Thoracic aorta (tissue), 2 donors: ENCODE results near the gene GRHPR. TPM values are rescaled to one million over a fixed set of nuclear protein-coding genes. Genes with fewer than 3 reads are reported as not detected.
A peak's percentile ranks its signal among the peaks of the same experiment; 100 is the strongest.

Source experiments
- ATAC-seq: fragments of 150-250 bp; one replicate; pipeline ENCODE4 v1.8.0; 2017; ENCODE audit warnings: low read depth; ENCODE audit not compliant: insufficient number of reproducible peaks, low FRiP score
- DNase-seq: peaks from one replicate; pipeline ENCODE4 v3.0.0-alpha.2; 2020; ENCODE audit warnings: low spot score
- H3K27ac ChIP-seq, 2 donors: fragments of 200-600 bp; sonication (generic); 1 replicate in 1 of 2; 2 replicates in 1 of 2; pipeline ENCODE4 v1.5.1; 2016; ENCODE audit warnings: mild to moderate bottlenecking in 2 of 2, moderate library complexity in 2 of 2
- H3K27me3 ChIP-seq: fragments of 200-600 bp; sonication (generic); replicated peaks from 2 replicates; pipeline ENCODE4 v1.6.0; 2016; ENCODE audit warnings: mild to moderate bottlenecking; ENCODE audit not compliant: insufficient read depth
- H3K36me3 ChIP-seq: fragments of 200-600 bp; sonication (generic); one replicate; pipeline ENCODE4 v1.5.1; 2016
- H3K4me1 ChIP-seq, 2 donors: fragments of 200-600 bp; sonication (generic); 1 replicate in 1 of 2; 2 replicates in 1 of 2; pipeline versions ENCODE4 v1.5.1 to v1.6.0; 2016; ENCODE audit warnings: low read depth in 2 of 2, mild to moderate bottlenecking in 1 of 2; ENCODE audit not compliant: control insufficient read depth in 1 of 2
- H3K4me3 ChIP-seq: fragments of 200-600 bp; sonication (generic); 2 replicates; pipeline ENCODE4 v1.5.1; 2016; ENCODE audit warnings: mild to moderate bottlenecking
- H3K9me3 ChIP-seq: fragments of 200-600 bp; sonication (generic); 2 replicates; pipeline ENCODE4 v1.5.1; 2016
- CTCF ChIP-seq: fragments of 200-600 bp; sonication (generic); IDR thresholded peaks from one replicate; pipeline ENCODE4 v1.5.1; 2019; ENCODE audit warnings: antibody characterized with exemption
- total RNA-seq, 2 donors: library from RNA; depleted of rRNA; stranded (reverse); fragments of >200 nt; gene quantifications; one replicate each; pipeline versions ENCODE4 v1.1.0 to v1.2.3, GENCODE V29; 2016

The GRHPR gene
- total RNA-seq, 2 donors from 2014 or later = 111 to 156 TPM

- no peak for DNase-seq
- Histone ChIP-seq H3K36me3 (no peaks in the 10 kb centered on the region), H3K4me1 (peaks cover 0 to 14% of the 10 kb centered on the region in 2 donors), H3K4me3 (no peak overlapping the region), H3K27ac (no peak overlapping the region), H3K27me3 (no peaks in the 10 kb centered on the region), H3K9me3 (no peaks in the 10 kb centered on the region)
- ATAC-seq = no peak
- no peak for TF ChIP-seq CTCF
These were observed 5.2 kb upstream of the GRHPR start for GRCh38 chr9:37417252-37417803.

- no peaks in the 10 kb centered on the region for H3K9me3 ChIP-seq
- no peak for DNase-seq
- ATAC-seq = no peak
- H3K36me3 ChIP-seq = no peaks in the 10 kb centered on the region
- H3K27me3 ChIP-seq = no peaks in the 10 kb centered on the region
- H3K4me3 ChIP-seq = no peak overlapping the region
- H3K27ac ChIP-seq = no peak overlapping the region
- peaks cover 0 to 14% of the 10 kb centered on the region in 2 donors for H3K4me1 ChIP-seq
- TF ChIP-seq CTCF = no peak
These were observed 4.5 kb upstream of the GRHPR start for GRCh38 chr9:37417857-37418618.

- H3K4me3 ChIP-seq = no peak overlapping the region
- H3K27ac ChIP-seq = no peak overlapping the region
- peaks cover 11 to 25% of the 10 kb centered on the region in 2 donors for H3K4me1 ChIP-seq
- no peak for ATAC-seq
- DNase-seq = no peak
- H3K27me3 ChIP-seq = no peaks in the 10 kb centered on the region
- no peaks in the 10 kb centered on the region for H3K9me3 ChIP-seq
- no peaks in the 10 kb centered on the region for H3K36me3 ChIP-seq
- TF ChIP-seq CTCF = no peak
These were observed 3.3 kb upstream of the GRHPR start for GRCh38 chr9:37419204-37419603.

- TF ChIP-seq CTCF = no peak
- ATAC-seq = no peak
- H3K36me3 ChIP-seq = no peaks in the 10 kb centered on the region
- H3K9me3 ChIP-seq = no peaks in the 10 kb centered on the region
- peaks cover 11 to 29% of the 10 kb centered on the region in 2 donors for H3K4me1 ChIP-seq
- H3K27ac ChIP-seq = no peak overlapping the region
- no peak for DNase-seq
- no peak overlapping the region for H3K4me3 ChIP-seq
- H3K27me3 ChIP-seq = no peaks in the 10 kb centered on the region
These were observed 2.0 kb upstream of the GRHPR start for GRCh38 chr9:37420271-37421215.

- no peak for TF ChIP-seq CTCF
- peak overlapping the region; percentile 95 for H3K4me3 ChIP-seq
- ATAC-seq (no peak), DNase-seq (no peak)
- H3K27ac ChIP-seq = peak overlapping the region; percentile 59 to 71
- H3K27me3 ChIP-seq = no peaks in the 10 kb centered on the region
- no peaks in the 10 kb centered on the region for H3K36me3 ChIP-seq
- H3K9me3 ChIP-seq = no peaks in the 10 kb centered on the region
- H3K4me1 ChIP-seq = peaks cover 11 to 31% of the 10 kb centered on the region in 2 donors
These were observed 595 bp upstream of the GRHPR start for GRCh38 chr9:37421914-37422288.
